ENCODE results near the gene PPM1E. TPM values are rescaled to one million over a fixed set of nuclear protein-coding genes. Genes with fewer than 3 reads are reported as not detected.

Gene PPM1E
- total RNA-seq, 4 donors from 2014 or later = under 0.01 to 0.42 TPM; not detected in 2

DNA sequence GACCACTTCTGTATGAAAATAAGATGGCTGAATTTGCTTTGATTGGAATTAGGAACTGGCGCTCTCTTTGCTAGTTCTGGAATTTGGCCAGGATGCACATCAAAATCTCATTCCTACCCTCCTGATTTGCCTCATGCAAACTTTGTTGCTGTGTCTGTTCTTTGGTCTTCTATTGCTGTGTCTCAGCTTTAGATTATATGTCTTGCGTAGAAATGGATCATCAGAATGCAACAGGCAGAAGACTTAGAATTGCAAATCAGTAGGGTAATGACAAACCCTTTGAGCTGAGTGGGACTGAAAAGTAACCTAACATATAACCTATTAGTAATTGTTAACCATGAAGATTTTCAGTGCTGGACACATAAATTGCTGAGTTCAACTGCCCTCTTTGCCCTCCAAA is 33.0 kb upstream of the PPM1E start:
- Histone ChIP-seq H3K27me3 (no peaks in the 10 kb centered on the region), H3K4me3 (no peak overlapping the region), H3K36me3 (peaks cover 0 to 75% (median 0%) of the 10 kb centered on the region in 3 donors), H3K27ac (no peak overlapping the region), H3K4me1 (no peaks in the 10 kb centered on the region), H3K9me3 (no peaks in the 10 kb centered on the region)
- WGBS, 2 donors = 95 to 99% methylated on average over 2 of the region's 2 CpGs
- no peak for DNase-seq (ENCODE audit: low spot score in 2 of 2)
- TF ChIP-seq CTCF (IDR thresholded peaks at IDR 0.05) (no peak), EP300 (IDR thresholded peaks at IDR 0.05) (no peak), POLR2A (IDR thresholded peaks at IDR 0.05) (no peak)

DNA sequence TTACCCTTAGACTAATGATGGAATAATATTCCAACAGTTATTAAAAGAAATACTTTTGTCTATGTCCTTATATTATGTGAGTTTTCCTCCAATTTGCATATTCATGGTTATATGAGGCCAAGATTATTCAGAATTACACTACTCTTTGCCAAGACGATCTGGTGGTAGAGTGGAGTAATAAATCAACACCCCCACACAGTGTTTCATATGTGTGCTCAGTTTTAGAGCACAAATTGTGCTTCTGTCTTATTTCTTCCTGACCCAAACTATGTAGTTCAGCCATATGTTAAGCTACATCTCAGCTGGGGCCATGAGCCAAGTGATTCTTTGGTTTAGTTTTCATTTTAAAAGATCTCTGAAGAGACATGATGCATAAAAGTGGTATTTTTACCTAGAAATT is 26.9 kb upstream of the PPM1E start:
- Histone ChIP-seq H3K4me3 (no peak overlapping the region), H3K27ac (no peak overlapping the region), H3K27me3 (no peaks in the 10 kb centered on the region), H3K9me3 (no peaks in the 10 kb centered on the region), H3K4me1 (no peaks in the 10 kb centered on the region), H3K36me3 (peaks cover 0 to 55% (median 0%) of the 10 kb centered on the region in 3 donors)
- DNase-seq (ENCODE audit: low spot score in 2 of 2) = no peak
- TF ChIP-seq POLR2A (IDR thresholded peaks at IDR 0.05) (no peak), EP300 (IDR thresholded peaks at IDR 0.05) (no peak), CTCF (IDR thresholded peaks at IDR 0.05) (no peak)
- 9 to 13% methylated on average over 1 of the region's 1 CpG for WGBS, 2 donors

GRCh38 chr17:58730937-58731336 is 24.7 kb upstream of the PPM1E start:
- no peaks in the 10 kb centered on the region for H3K9me3 ChIP-seq
- no peaks in the 10 kb centered on the region for H3K27me3 ChIP-seq
- DNase-seq (ENCODE audit: low spot score in 2 of 2) = no peak
- no peak overlapping the region for H3K4me3 ChIP-seq
- H3K36me3 ChIP-seq = peaks cover 0 to 52% (median 0%) of the 10 kb centered on the region in 3 donors
- TF ChIP-seq EP300 (IDR thresholded peaks at IDR 0.05) (no peak), POLR2A (IDR thresholded peaks at IDR 0.05) (no peak), CTCF (IDR thresholded peaks at IDR 0.05) (no peak)
- no peak overlapping the region for H3K27ac ChIP-seq
- no peaks in the 10 kb centered on the region for H3K4me1 ChIP-seq

GRCh38 chr17:58734040-58734439 is 21.6 kb upstream of the PPM1E start:
- H3K27me3 ChIP-seq = no peaks in the 10 kb centered on the region
- 83 to 86% methylated on average over 3 of the region's 3 CpGs for WGBS, 2 donors
- peaks cover 0 to 42% (median 0%) of the 10 kb centered on the region in 3 donors for H3K36me3 ChIP-seq
- no peaks in the 10 kb centered on the region for H3K9me3 ChIP-seq
- DNase-seq (ENCODE audit: low spot score in 2 of 2) = no peak
- no peak overlapping the region for H3K27ac ChIP-seq
- no peaks in the 10 kb centered on the region for H3K4me1 ChIP-seq
- TF ChIP-seq POLR2A (IDR thresholded peaks at IDR 0.05) (no peak), CTCF (IDR thresholded peaks at IDR 0.05) (no peak), EP300 (IDR thresholded peaks at IDR 0.05) (no peak)
- H3K4me3 ChIP-seq = no peak overlapping the region

DNA sequence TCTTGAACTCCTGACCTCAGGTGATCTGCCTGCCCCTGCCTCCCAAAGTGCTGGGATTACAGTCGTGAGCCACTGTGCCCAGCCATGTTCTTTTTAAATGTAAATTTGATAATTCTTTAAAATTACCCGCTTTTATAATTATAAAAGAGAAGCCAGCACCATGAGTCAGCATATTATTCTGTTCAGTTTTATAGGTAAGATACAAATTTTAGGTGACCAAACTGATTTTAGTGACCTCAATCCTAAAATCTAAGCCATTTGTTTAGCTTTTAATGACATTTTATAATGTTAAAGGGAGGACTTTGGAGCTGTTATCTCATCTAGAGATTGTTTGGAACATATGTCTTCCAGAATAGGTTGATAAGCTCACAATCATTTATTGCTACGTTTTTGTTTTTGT is 20.8 kb upstream of the PPM1E start:
- H3K27ac ChIP-seq = no peak overlapping the region
- TF ChIP-seq POLR2A (IDR thresholded peaks at IDR 0.05) = no peak
- TF ChIP-seq CTCF (IDR thresholded peaks at IDR 0.05) = no peak
- TF ChIP-seq EP300 (IDR thresholded peaks at IDR 0.05) = no peak
- WGBS, 2 donors = 88 to 89% methylated on average over 3 of the region's 3 CpGs

More for the DNA sequence above, 20.8 kb upstream of the PPM1E start:
- H3K9me3 ChIP-seq = no peaks in the 10 kb centered on the region
- peaks cover 0 to 34% (median 0%) of the 10 kb centered on the region in 3 donors for H3K36me3 ChIP-seq
- DNase-seq (ENCODE audit: low spot score in 2 of 2) = no peak
- no peaks in the 10 kb centered on the region for H3K27me3 ChIP-seq
- no peak overlapping the region for H3K4me3 ChIP-seq
- no peaks in the 10 kb centered on the region for H3K4me1 ChIP-seq
